Activated naive CD8-positive, alpha-beta T cell treated with anti-CD3 and anti-CD28 coated beads, Interleukin-2, amount 50 U/mL, for 24 hours (primary cell): ENCODE measurements around the gene GPX2.

Source experiments
- ATAC-seq: fragments of 150-1000 bp; cut with Tn5 transposase; one replicate; pipeline ENCODE4 v1.10.0; 2021
- DNase-seq: peaks from one replicate; pipeline ENCODE4 v3.0.0; 2021
- H3K27ac Mint-ChIP-seq: one replicate; pipeline ENCODE4 v1.8.0; 2021; ENCODE audit warnings: mild to moderate bottlenecking, mixed read lengths
- H3K27me3 Mint-ChIP-seq: one replicate; pipeline ENCODE4 v1.8.0; 2021; ENCODE audit warnings: mixed read lengths
- H3K36me3 Mint-ChIP-seq: one replicate; pipeline ENCODE4 v1.8.0; 2021; ENCODE audit warnings: low read depth, mixed read lengths
- H3K4me1 Mint-ChIP-seq: one replicate; pipeline ENCODE4 v1.8.0; 2021; ENCODE audit warnings: mixed read lengths
- H3K4me3 Mint-ChIP-seq: one replicate; pipeline ENCODE4 v1.8.0; 2021; ENCODE audit warnings: mild to moderate bottlenecking, moderate library complexity, mixed read lengths
- H3K9me3 Mint-ChIP-seq: one replicate; pipeline ENCODE4 v1.8.0; 2021; ENCODE audit warnings: mixed read lengths

Gene GPX2

GRCh38 chr14:64942531-64943111 lies at the start of gene GPX2:
TSS of gene GPX2 (minus strand) at chr14:64942745. CDS start at chr14:64942726, 19 bp downstream.
- ATAC-seq (no peak), DNase-seq (no peak)
- Mint-ChIP-seq H3K9me3 (no peaks in the 10 kb centered on the region), H3K36me3 (peaks cover 18% of the 10 kb centered on the region), H3K27ac (no peak within 1 kb of the TSS), H3K27me3 (no peaks in the 10 kb centered on the region), H3K4me3 (no peak within 1 kb of the TSS), H3K4me1 (peaks cover 25% of the 10 kb centered on the region)

- no peak overlapping the region for H3K4me3 Mint-ChIP-seq
- no peaks in the 10 kb centered on the region for H3K27me3 Mint-ChIP-seq
- DNase-seq = no peak
- no peak for ATAC-seq
- H3K36me3 Mint-ChIP-seq = peaks cover 14% of the 10 kb centered on the region
- H3K27ac Mint-ChIP-seq = no peak overlapping the region
- peaks cover 46% of the 10 kb centered on the region for H3K4me1 Mint-ChIP-seq
- H3K9me3 Mint-ChIP-seq = no peaks in the 10 kb centered on the region
These were observed 48.4 kb upstream of the GPX2 start for GRCh38 chr14:64990939-64991338.

- H3K4me3 Mint-ChIP-seq = peak overlapping the region; percentile 39
- peaks cover 14% of the 10 kb centered on the region for H3K36me3 Mint-ChIP-seq
- H3K27ac Mint-ChIP-seq = peak overlapping the region; percentile 17
- ATAC-seq = no peak
- no peaks in the 10 kb centered on the region for H3K9me3 Mint-ChIP-seq
- H3K4me1 Mint-ChIP-seq = peaks cover 47% of the 10 kb centered on the region
- no peaks in the 10 kb centered on the region for H3K27me3 Mint-ChIP-seq
- DNase-seq = no peak
These were observed 47.8 kb upstream of the GPX2 start for GRCh38 chr14:64990296-64990695.

GRCh38 chr14:64987438-64987767 lies 44.9 kb upstream of the GPX2 start:
- ATAC-seq (no peak), DNase-seq (no peak)
- H3K4me3 Mint-ChIP-seq = peak overlapping the region; percentile 91
- H3K27me3 Mint-ChIP-seq = peaks cover 8% of the 10 kb centered on the region
- H3K9me3 Mint-ChIP-seq = no peaks in the 10 kb centered on the region
- H3K27ac Mint-ChIP-seq = peak overlapping the region; percentile 97
- peaks cover 14% of the 10 kb centered on the region for H3K36me3 Mint-ChIP-seq
- H3K4me1 Mint-ChIP-seq = peaks cover 48% of the 10 kb centered on the region

GRCh38 chr14:64986648-64987437 lies 44.3 kb upstream of the GPX2 start, which contains the start of gene FNTB:
TSS of gene FNTB (plus strand) at chr14:64986895. CDS start at chr14:64986954, 59 bp downstream.
- peak within 1 kb of the TSS; percentile 97 for H3K27ac Mint-ChIP-seq
- DNase-seq (peak; percentile 93), ATAC-seq (peak; percentile 98)
- H3K4me1 Mint-ChIP-seq = peaks cover 43% of the 10 kb centered on the region
- H3K36me3 Mint-ChIP-seq = peaks cover 14% of the 10 kb centered on the region
- peaks cover 8% of the 10 kb centered on the region for H3K27me3 Mint-ChIP-seq
- H3K4me3 Mint-ChIP-seq = peak within 1 kb of the TSS; percentile 91
- H3K9me3 Mint-ChIP-seq = no peaks in the 10 kb centered on the region

GRCh38 chr14:64983439-64984310 lies 41.1 kb upstream of the GPX2 start:
- DNase-seq (no peak), ATAC-seq (no peak)
- peaks cover 8% of the 10 kb centered on the region for H3K27me3 Mint-ChIP-seq
- peaks cover 2% of the 10 kb centered on the region for H3K36me3 Mint-ChIP-seq
- H3K4me3 Mint-ChIP-seq = peak overlapping the region; percentile 67
- peaks cover 20% of the 10 kb centered on the region for H3K4me1 Mint-ChIP-seq
- H3K9me3 Mint-ChIP-seq = no peaks in the 10 kb centered on the region
- no peak overlapping the region for H3K27ac Mint-ChIP-seq

GRCh38 chr14:64979336-64980074 lies 37.0 kb upstream of the GPX2 start:
- Mint-ChIP-seq H3K27ac (no peak overlapping the region), H3K9me3 (no peaks in the 10 kb centered on the region), H3K36me3 (no peaks in the 10 kb centered on the region), H3K27me3 (peaks cover 8% of the 10 kb centered on the region), H3K4me3 (no peak overlapping the region), H3K4me1 (peaks cover 7% of the 10 kb centered on the region)
- no peak for DNase-seq
- ATAC-seq = no peak

GRCh38 chr14:64974563-64974962 lies 32.0 kb upstream of the GPX2 start:
- Mint-ChIP-seq H3K4me3 (no peak overlapping the region), H3K4me1 (peaks cover 9% of the 10 kb centered on the region), H3K27me3 (peaks cover 5% of the 10 kb centered on the region), H3K36me3 (no peaks in the 10 kb centered on the region), H3K27ac (no peak overlapping the region), H3K9me3 (no peaks in the 10 kb centered on the region)
- ATAC-seq = no peak
- no peak for DNase-seq

GRCh38 chr14:64973826-64974225 lies 31.3 kb upstream of the GPX2 start:
- no peaks in the 10 kb centered on the region for H3K9me3 Mint-ChIP-seq
- peaks cover 5% of the 10 kb centered on the region for H3K27me3 Mint-ChIP-seq
- H3K4me1 Mint-ChIP-seq = peaks cover 9% of the 10 kb centered on the region
- no peak for DNase-seq
- no peak for ATAC-seq
- H3K36me3 Mint-ChIP-seq = no peaks in the 10 kb centered on the region
- no peak overlapping the region for H3K27ac Mint-ChIP-seq
- no peak overlapping the region for H3K4me3 Mint-ChIP-seq

- no peaks in the 10 kb centered on the region for H3K9me3 Mint-ChIP-seq
- peaks cover 11% of the 10 kb centered on the region for H3K4me1 Mint-ChIP-seq
- DNase-seq (no peak), ATAC-seq (no peak)
- H3K4me3 Mint-ChIP-seq = peak overlapping the region; percentile 72
- H3K27me3 Mint-ChIP-seq = peaks cover 5% of the 10 kb centered on the region
- no peak overlapping the region for H3K27ac Mint-ChIP-seq
- no peaks in the 10 kb centered on the region for H3K36me3 Mint-ChIP-seq
These were observed 30.5 kb upstream of the GPX2 start for GRCh38 chr14:64973026-64973442.

- ATAC-seq = peak; percentile 65
- peak; percentile 42 for DNase-seq
- no peak within 1 kb of the TSS for H3K27ac Mint-ChIP-seq
- H3K27me3 Mint-ChIP-seq = peaks cover 5% of the 10 kb centered on the region
- no peaks in the 10 kb centered on the region for H3K9me3 Mint-ChIP-seq
- H3K4me1 Mint-ChIP-seq = peaks cover 11% of the 10 kb centered on the region
- peak within 1 kb of the TSS; percentile 72 for H3K4me3 Mint-ChIP-seq
- H3K36me3 Mint-ChIP-seq = no peaks in the 10 kb centered on the region
These were observed 29.6 kb upstream of the GPX2 start, which contains the start of gene RAB15 for GRCh38 chr14:64971943-64972791. TSS of gene RAB15 (minus strand) at chr14:64972336. CDS start at chr14:64972076, 260 bp downstream.

GRCh38 chr14:64971491-64971942 lies 29.0 kb upstream of the GPX2 start:
- H3K4me3 Mint-ChIP-seq = peak overlapping the region; percentile 63

GRCh38 chr14:64970776-64971477 lies 28.4 kb upstream of the GPX2 start:
- H3K36me3 Mint-ChIP-seq = no peaks in the 10 kb centered on the region
- H3K4me1 Mint-ChIP-seq = peaks cover 10% of the 10 kb centered on the region
- no peak for DNase-seq
- H3K9me3 Mint-ChIP-seq = no peaks in the 10 kb centered on the region
- H3K27ac Mint-ChIP-seq = no peak overlapping the region
- H3K27me3 Mint-ChIP-seq = peaks cover 5% of the 10 kb centered on the region
- peak overlapping the region; percentile 63 for H3K4me3 Mint-ChIP-seq
- no peak for ATAC-seq

More at GRCh38 chr14:64971491-64971942, 29.0 kb upstream of the GPX2 start:
- no peak for DNase-seq
- no peak for ATAC-seq
- no peaks in the 10 kb centered on the region for H3K9me3 Mint-ChIP-seq
- no peaks in the 10 kb centered on the region for H3K36me3 Mint-ChIP-seq
- no peak overlapping the region for H3K27ac Mint-ChIP-seq
- H3K4me1 Mint-ChIP-seq = peaks cover 11% of the 10 kb centered on the region
- peaks cover 5% of the 10 kb centered on the region for H3K27me3 Mint-ChIP-seq
